Measurements from ENCODE around the gene LGALS3. TPM values are rescaled to one million over a fixed set of nuclear protein-coding genes. Genes with fewer than 3 reads are reported as not detected.
A peak's percentile ranks its signal among the peaks of the same experiment; 100 is the strongest.

LGALS3 gene
- total RNA-seq, 2 experiments from 2014 or later = 31.5 to 34.4 TPM

DNA sequence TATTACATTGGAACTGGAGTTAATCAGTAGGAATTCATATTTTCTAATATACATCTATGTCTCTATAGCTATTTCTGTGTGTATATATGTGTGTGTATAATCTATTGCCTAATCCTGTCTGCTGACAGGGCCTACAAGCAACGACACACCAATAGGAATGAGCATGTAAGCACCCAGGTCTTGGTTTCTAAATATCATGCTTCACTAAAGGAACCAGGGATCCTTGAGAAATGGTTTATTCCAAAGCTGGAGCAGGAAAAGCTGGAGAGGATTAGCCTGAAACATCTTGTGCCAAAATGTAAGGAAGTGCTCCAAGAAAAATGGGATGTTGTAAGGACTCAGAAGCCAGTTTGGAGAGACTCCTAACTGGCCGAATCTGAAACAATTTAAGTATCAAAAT, 29.3 kb upstream of the LGALS3 start:
- no peaks in the 10 kb centered on the region for H3K27me3 Mint-ChIP-seq (ENCODE audit: low read depth)
- H3K4me1 Mint-ChIP-seq (ENCODE audit: low read depth) = peaks cover 69% of the 10 kb centered on the region
- H3K4me3 Mint-ChIP-seq = no peak overlapping the region
- H3K36me3 Mint-ChIP-seq (ENCODE audit: low read depth) = peaks cover 21% of the 10 kb centered on the region
- no peak for ATAC-seq
- peaks cover 11% of the 10 kb centered on the region for H3K9me3 Mint-ChIP-seq (ENCODE audit: insufficient read depth)
- CTCF ChIA-PET = no interaction called here
- POLR2A ChIA-PET = no interaction called here
- H3K27ac Mint-ChIP-seq = no peak overlapping the region
- no peak for DNase-seq

DNA sequence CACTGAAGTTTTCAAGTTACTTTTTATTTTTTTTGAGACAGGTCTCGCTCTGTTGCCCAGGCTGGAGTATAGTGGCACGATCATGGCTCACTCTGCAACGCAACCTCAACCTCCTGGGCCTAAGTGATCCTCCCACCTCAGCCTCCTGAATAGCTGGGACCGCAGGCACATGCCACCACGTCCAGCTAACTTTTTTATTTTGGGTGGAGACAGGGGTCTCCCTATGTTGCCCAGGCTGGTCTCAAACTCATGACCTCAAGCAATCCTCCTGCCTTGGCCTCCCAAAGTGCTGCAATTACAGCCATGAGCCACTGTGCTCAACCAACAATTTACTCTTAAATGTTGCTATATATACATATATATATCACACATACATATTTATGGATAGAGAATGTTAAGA, 27.4 kb upstream of the LGALS3 start:
- H3K4me3 Mint-ChIP-seq = no peak overlapping the region
- H3K9me3 Mint-ChIP-seq (ENCODE audit: insufficient read depth) = peaks cover 20% of the 10 kb centered on the region
- peak overlapping the region; percentile 98 for H3K27ac Mint-ChIP-seq
- ChIA-PET CTCF (interaction anchor here (0.5 to 3.0 kb wide), 10 partner anchors 12 to 587 kb away, joined by 3 to 26 read pairs (median 6); partner anchors contain the start of genes LGALS3 and MAPK1IP1L), POLR2A (interaction anchor here (1.5 to 2.5 kb wide), 3 partner anchors 9 to 89 kb away, joined by 7 to 12 read pairs (median 8); partner anchors contain the start of genes DLGAP5 and MAPK1IP1L)
- peaks cover 74% of the 10 kb centered on the region for H3K4me1 Mint-ChIP-seq (ENCODE audit: low read depth)
- ATAC-seq (no peak), DNase-seq (no peak)
- no peaks in the 10 kb centered on the region for H3K27me3 Mint-ChIP-seq (ENCODE audit: low read depth)
- peaks cover 28% of the 10 kb centered on the region for H3K36me3 Mint-ChIP-seq (ENCODE audit: low read depth)

DNA sequence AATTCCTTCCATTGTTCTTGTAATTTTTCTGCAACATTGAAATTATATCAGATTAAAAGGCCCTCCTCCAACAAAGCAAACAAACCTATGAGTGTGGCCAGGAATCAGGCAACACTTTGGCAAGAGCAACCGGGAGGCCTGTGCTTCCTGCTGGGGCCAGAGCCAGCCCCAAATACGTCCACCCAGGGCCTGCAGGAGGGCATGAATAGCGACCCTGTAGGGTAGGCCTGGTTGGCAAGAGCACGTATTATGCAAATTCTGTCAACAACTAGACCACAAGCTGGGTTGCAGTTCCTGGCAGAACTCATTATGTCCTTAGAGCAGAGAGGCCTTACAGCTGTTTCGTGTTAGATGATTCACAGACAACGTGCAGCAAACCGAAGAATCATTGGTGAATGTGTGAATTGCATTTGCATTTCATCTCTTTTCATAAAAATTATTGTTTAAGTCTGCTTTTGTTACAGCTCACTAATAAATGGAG, 26.9 kb upstream of the LGALS3 start:
- Mint-ChIP-seq H3K27ac (peak overlapping the region; percentile 98), H3K9me3 (ENCODE audit: insufficient read depth) (peaks cover 20% of the 10 kb centered on the region), H3K4me3 (peak overlapping the region; percentile 68), H3K36me3 (ENCODE audit: low read depth) (peaks cover 26% of the 10 kb centered on the region), H3K4me1 (ENCODE audit: low read depth) (peaks cover 70% of the 10 kb centered on the region), H3K27me3 (ENCODE audit: low read depth) (no peaks in the 10 kb centered on the region)
- peak; percentile 62 for ATAC-seq
- POLR2A ChIA-PET = interaction anchor here (0.6 to 2.6 kb wide), 13 partner anchors 8 to 89 kb away, joined by 3 to 12 read pairs (median 4); partner anchors contain the start of genes DLGAP5, MAPK1IP1L, SOCS4 and WDHD1
- peak; percentile 76 for DNase-seq
- CTCF ChIA-PET = interaction anchor here (0.5 to 3.0 kb wide), 19 partner anchors 8 to 168 kb away, joined by 3 to 26 read pairs (median 6); partner anchors contain the start of genes LGALS3 and MAPK1IP1L

DNA sequence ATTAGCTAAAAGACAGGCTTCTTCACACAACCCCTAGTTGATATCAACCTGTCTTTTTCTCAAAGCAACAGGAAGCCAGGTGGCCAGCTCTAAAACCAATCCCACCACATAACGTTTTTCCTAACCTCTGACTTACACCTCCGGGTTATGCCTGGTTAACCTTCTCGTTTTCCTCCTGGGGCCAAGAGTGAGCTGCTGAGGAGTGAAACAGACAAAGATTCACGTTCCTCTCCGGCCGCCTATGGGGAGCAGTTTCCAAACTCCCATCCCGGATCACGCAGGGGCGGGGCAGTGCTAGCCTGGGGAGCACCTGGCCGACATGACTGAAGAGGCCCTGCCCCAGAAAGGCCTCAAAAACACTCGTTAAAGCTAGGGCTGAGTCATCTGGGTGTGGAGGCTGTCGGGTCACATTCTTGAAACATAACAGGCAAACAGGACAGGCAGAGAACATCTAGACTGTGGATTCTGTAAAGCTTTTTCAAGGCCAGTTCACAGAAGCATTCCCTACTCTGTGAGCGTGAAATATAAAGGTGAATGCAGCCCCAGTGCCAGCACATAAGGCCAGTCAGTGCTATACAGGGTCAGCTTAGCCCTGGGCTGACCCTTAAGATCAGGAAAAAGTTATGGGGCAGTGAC, 25.9 kb upstream of the LGALS3 start:
- DNase-seq (peak; percentile 76), ATAC-seq (peak; percentile 68)
- POLR2A ChIA-PET = interaction anchor here (0.7 to 2.6 kb wide), 12 partner anchors 8 to 88 kb away, joined by 3 to 12 read pairs (median 4); partner anchors contain the start of genes DLGAP5, MAPK1IP1L, SOCS4 and WDHD1
- Mint-ChIP-seq H3K36me3 (ENCODE audit: low read depth) (peaks cover 29% of the 10 kb centered on the region), H3K9me3 (ENCODE audit: insufficient read depth) (peaks cover 20% of the 10 kb centered on the region), H3K27ac (peak overlapping the region; percentile 98), H3K27me3 (ENCODE audit: low read depth) (no peaks in the 10 kb centered on the region), H3K4me1 (ENCODE audit: low read depth) (peaks cover 70% of the 10 kb centered on the region), H3K4me3 (peak overlapping the region; percentile 68)
- CTCF ChIA-PET = interaction anchor here (0.9 to 3.0 kb wide), 19 partner anchors 8 to 167 kb away, joined by 3 to 26 read pairs (median 6); partner anchors contain the start of genes LGALS3 and MAPK1IP1L

DNA sequence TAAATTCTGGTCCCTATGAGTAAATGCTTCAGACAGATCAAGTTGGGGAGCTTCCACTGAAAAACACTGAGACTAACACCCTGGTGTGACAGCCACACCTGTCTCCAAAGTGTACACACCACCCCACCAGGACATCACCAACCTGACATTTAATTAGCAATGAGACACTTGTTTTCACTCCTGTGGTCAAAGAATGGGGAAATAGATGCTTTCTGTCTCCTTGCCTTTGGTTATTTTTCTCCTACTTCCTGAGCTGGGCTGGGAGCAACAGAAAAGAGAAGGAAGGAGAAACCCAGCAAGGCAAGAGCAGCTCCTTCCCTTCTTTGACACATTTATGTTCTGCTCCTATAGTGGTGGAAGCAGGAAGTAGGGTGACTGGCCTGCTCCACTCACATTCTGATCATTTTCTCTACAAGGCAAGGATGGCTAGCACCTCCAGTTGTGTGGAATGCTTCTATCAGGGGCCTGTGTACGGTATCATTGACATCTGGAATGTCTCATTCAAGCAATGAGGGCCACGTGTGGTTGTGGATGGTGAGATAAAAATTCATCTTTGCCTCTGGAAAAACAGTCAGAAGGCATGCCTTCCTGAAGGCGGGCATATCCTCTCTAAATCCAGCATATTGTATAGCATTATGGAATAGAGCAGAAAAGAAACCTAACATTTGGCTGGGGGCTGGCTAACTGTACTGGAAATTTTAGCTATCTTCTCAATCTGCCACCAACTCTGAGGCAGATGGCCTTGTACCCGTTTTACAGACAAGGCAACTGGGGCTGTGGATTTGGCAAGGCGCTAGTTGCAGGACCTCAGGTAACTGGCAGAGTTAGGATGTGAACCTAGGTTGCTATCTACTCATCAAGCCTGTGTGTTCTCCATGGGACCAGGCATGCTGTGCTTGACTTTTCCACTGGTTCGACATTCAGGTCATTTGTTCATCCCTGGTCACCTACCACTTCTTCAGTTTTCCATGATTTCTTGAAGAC, 24.8 kb upstream of the LGALS3 start:
- POLR2A ChIA-PET = interaction anchor here (1.4 to 2.6 kb wide), 3 partner anchors 11 to 77 kb away, joined by 3 to 10 read pairs (median 8); partner anchors contain the start of genes SOCS4 and WDHD1
- ATAC-seq = no peak
- peaks cover 25% of the 10 kb centered on the region for H3K36me3 Mint-ChIP-seq (ENCODE audit: low read depth)
- CTCF ChIA-PET = interaction anchor here (1.4 to 3.0 kb wide), 9 partner anchors 10 to 57 kb away, joined by 3 to 26 read pairs (median 8); partner anchors contain the start of gene LGALS3
- peaks cover 73% of the 10 kb centered on the region for H3K4me1 Mint-ChIP-seq (ENCODE audit: low read depth)
- peaks cover 20% of the 10 kb centered on the region for H3K9me3 Mint-ChIP-seq (ENCODE audit: insufficient read depth)
- DNase-seq = no peak
- no peaks in the 10 kb centered on the region for H3K27me3 Mint-ChIP-seq (ENCODE audit: low read depth)
- peak overlapping the region; percentile 98 for H3K27ac Mint-ChIP-seq
- H3K4me3 Mint-ChIP-seq = peak overlapping the region; percentile 26

- peaks cover 20% of the 10 kb centered on the region for H3K9me3 Mint-ChIP-seq (ENCODE audit: insufficient read depth)
- no peak overlapping the region for H3K4me3 Mint-ChIP-seq
- H3K27ac Mint-ChIP-seq = no peak overlapping the region
- ATAC-seq (no peak), DNase-seq (no peak)
- CTCF ChIA-PET = interaction anchor here (1.0 kb wide), 1 partner anchor 25 kb away, joined by 4 read pairs; no protein-coding TSS in a partner anchor
- POLR2A ChIA-PET = no interaction called here
- peaks cover 25% of the 10 kb centered on the region for H3K36me3 Mint-ChIP-seq (ENCODE audit: low read depth)
- H3K27me3 Mint-ChIP-seq (ENCODE audit: low read depth) = no peaks in the 10 kb centered on the region
- peaks cover 59% of the 10 kb centered on the region for H3K4me1 Mint-ChIP-seq (ENCODE audit: low read depth)
These were observed 23.1 kb upstream of the LGALS3 start for GRCh38 chr14:55105991-55106390.

DNA sequence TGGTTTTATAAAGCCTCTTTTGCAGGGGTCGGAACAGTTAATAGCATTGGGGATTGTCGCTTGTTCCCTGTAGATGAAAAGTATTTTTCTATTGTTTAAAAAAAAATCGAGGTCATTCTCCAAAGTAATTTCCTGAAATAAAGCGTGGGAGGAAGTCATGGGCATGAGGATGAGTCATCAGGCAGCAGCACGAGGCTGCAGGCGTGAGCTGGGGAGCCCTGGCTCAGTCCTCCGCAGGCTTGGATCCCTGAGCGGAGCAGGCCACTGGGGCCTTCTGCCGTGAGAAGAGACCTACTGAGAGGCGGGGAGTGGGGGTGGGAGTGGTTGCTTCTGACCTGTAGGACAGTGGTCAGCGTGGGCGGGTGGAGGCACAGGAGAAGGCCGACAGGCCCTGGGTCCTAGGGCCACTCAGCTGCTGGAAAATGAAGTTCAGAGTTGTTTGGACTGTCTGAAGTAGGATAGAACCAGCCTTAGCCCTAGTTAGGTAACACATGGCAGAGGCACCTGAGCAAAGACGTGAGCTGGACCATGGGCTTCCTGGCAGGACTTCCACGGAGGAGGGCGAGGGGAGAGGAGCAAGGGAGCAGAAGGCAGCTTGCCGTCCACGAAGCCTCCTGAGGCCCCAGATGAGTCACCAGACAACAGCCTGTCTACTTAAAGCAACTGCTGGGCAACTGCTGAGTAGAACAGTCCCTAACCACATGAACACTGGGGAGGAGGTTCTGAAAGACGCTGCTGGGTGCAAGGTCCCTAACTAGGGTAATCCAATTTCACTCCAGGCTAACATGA, 21.1 kb upstream of the LGALS3 start:
- Mint-ChIP-seq H3K36me3 (ENCODE audit: low read depth) (peaks cover 25% of the 10 kb centered on the region), H3K27ac (peak overlapping the region; percentile 30), H3K9me3 (ENCODE audit: insufficient read depth) (peaks cover 20% of the 10 kb centered on the region), H3K4me1 (ENCODE audit: low read depth) (peaks cover 41% of the 10 kb centered on the region), H3K27me3 (ENCODE audit: low read depth) (no peaks in the 10 kb centered on the region), H3K4me3 (no peak overlapping the region)
- ATAC-seq (peak; percentile 56), DNase-seq (no peak)
- ChIA-PET POLR2A (interaction anchor here (0.8 kb wide), 1 partner anchor 53 kb away, joined by 3 read pairs; no protein-coding TSS in a partner anchor), CTCF (interaction anchor here (0.7 to 1.4 kb wide), 2 partner anchors 11 to 57 kb away, joined by 3 to 4 read pairs; partner anchors contain the start of gene MAPK1IP1L)

GRCh38 chr14:55109836-55110235, 19.2 kb upstream of the LGALS3 start:
- no peak for ATAC-seq
- Mint-ChIP-seq H3K4me1 (ENCODE audit: low read depth) (peaks cover 23% of the 10 kb centered on the region), H3K27me3 (ENCODE audit: low read depth) (peaks cover 5% of the 10 kb centered on the region), H3K4me3 (no peak overlapping the region), H3K9me3 (ENCODE audit: insufficient read depth) (peaks cover 9% of the 10 kb centered on the region), H3K36me3 (ENCODE audit: low read depth) (peaks cover 10% of the 10 kb centered on the region), H3K27ac (no peak overlapping the region)
- no peak for DNase-seq
- ChIA-PET POLR2A (interaction anchor here (1.5 kb wide), 1 partner anchor 59 kb away, joined by 3 read pairs; the partner anchor contains the start of gene MAPK1IP1L), CTCF (no interaction called here)

DNA sequence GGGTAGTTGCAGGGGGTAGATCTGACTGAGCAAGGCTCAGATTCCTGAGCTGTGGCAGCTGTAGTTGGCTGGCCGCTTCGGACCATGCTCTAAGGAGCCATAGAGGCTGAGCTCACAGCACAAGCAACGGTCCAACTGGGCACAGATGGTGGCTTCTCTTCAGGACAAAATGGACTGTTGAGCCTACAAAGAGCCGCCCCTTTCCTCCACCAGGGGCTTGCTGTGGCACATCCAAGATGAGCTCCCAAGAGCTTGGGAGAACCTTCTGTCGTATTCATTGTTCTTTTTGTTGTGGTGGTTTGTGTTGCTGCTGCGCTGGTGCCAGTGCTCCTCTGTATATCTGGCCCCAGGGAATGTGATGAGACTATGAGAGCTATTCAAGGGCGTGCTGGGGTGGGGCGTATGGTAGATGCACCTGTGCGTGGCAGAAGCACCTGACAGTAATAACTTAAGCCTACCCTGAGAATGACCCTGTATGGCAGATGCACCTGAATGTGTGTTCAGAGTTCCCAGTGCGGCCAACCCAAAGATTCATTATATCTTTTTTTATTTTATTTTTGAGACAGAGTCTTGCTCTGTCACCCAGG, 17.8 kb upstream of the LGALS3 start:
- peaks cover 3% of the 10 kb centered on the region for H3K36me3 Mint-ChIP-seq (ENCODE audit: low read depth)
- H3K4me3 Mint-ChIP-seq = no peak overlapping the region
- ATAC-seq (no peak), DNase-seq (no peak)
- CTCF ChIA-PET = interaction anchor here (0.6 kb wide), 1 partner anchor 8 kb away, joined by 3 read pairs; no protein-coding TSS in a partner anchor
- H3K9me3 Mint-ChIP-seq (ENCODE audit: insufficient read depth) = peaks cover 1% of the 10 kb centered on the region
- POLR2A ChIA-PET = no interaction called here
- no peak overlapping the region for H3K27ac Mint-ChIP-seq
- H3K4me1 Mint-ChIP-seq (ENCODE audit: low read depth) = peaks cover 18% of the 10 kb centered on the region
- peaks cover 5% of the 10 kb centered on the region for H3K27me3 Mint-ChIP-seq (ENCODE audit: low read depth)

GRCh38 chr14:55114720-55115119, 14.3 kb upstream of the LGALS3 start:
- H3K36me3 Mint-ChIP-seq (ENCODE audit: low read depth) = no peaks in the 10 kb centered on the region
- POLR2A ChIA-PET = no interaction called here
- ATAC-seq = no peak
- peaks cover 10% of the 10 kb centered on the region for H3K27me3 Mint-ChIP-seq (ENCODE audit: low read depth)
- CTCF ChIA-PET = no interaction called here
- no peak for DNase-seq
- H3K27ac Mint-ChIP-seq = no peak overlapping the region
- peaks cover 16% of the 10 kb centered on the region for H3K4me1 Mint-ChIP-seq (ENCODE audit: low read depth)
- H3K9me3 Mint-ChIP-seq (ENCODE audit: insufficient read depth) = no peaks in the 10 kb centered on the region
- H3K4me3 Mint-ChIP-seq = no peak overlapping the region

Measured in activated CD8-positive, alpha-beta T cell treated with anti-CD3 and anti-CD28 coated beads, Interleukin-2, amount 10 ng/mL, durations not matched to agents 7 days and 5 days (primary cell).